Lower leg skin (tissue), 3 donors: ENCODE results near the gene SLC22A16.

Source experiments
- CTCF ChIP-seq, 3 donors: fragments of 450-650 bp; IDR thresholded peaks; one replicate each; pipeline ENCODE4 v1.5.1; 2016; ENCODE audit warnings: antibody characterized with exemption in 3 of 3, mild to moderate bottlenecking in 3 of 3, moderate library complexity in 2 of 3
- POLR2A ChIP-seq, 2 donors: fragments of 450-650 bp; IDR thresholded peaks; one replicate each; pipeline ENCODE4 v1.6.1; 2016 to 2017; ENCODE audit warnings: antibody characterized with exemption in 2 of 2, mild to moderate bottlenecking in 1 of 2, moderate library complexity in 1 of 2

DNA sequence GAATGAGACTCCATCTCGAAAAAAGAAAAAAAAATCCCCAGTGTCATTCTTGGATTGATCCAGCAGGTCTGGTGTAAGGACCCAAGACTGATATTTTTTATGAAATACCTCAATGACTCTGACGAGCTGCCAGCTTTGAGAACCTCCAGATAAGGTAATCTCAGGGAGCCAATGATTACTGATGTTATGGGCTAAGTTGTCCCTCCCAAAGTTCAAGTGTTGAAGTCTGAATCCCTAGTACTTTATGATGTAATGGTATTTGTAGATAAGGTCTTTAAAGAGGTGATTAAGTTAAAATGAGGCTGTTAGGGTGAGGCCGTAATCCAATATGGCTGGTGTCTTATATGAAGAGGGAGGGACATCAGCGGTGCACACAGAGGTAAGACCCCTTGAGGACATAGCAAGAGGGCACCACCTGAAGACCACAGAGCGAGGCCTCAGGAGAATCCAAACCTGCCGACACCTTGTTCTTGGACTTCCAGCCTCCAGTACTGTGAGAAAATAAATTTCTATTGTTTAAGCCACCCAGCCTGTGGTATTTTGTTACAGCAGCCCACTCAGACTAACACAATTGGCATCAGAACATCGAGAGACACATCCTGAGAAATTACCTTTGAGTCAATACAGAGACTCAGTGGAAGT lies 41.3 kb downstream of the SLC22A16 start:
- TF ChIP-seq CTCF (IDR thresholded peaks at IDR 0.05) (no peak), POLR2A (IDR thresholded peaks at IDR 0.05) (no peak)
